NOMO-1 treated with DMSO at 0.1 percent for 48 hours (cell line): ENCODE results near the gene NOD1.

Source experiments
- DNase-seq: peaks from one replicate; lab custom pipeline; 2025; ENCODE audit not compliant: unreplicated experiment; lab: John Stamatoyannopoulos, UW

NOD1 gene

GRCh38 chr7:30450240-30450982 lies 28.2 kb downstream of the NOD1 start:
- no peak for DNase-seq

GRCh38 chr7:30448461-30449189 lies 30.0 kb downstream of the NOD1 start:
- no peak for DNase-seq

DNA sequence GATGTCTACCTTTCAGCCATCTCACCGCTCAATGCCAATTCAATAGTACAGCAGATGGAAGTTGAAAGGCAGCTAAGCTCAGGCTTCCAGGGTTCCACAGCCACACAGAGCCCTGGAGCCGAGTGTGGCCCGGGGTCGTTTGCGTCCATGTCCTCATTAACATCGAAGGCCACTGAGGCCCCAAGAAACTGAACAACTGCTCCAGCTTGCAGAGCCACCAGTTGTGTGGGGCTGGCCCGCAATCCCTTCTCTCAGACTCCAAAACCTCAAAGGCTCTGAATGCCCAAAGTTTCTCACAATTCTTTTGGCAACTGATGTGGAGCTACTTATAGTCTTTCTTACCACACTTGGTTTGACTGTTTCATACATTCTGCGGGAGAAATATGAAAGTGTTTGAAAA lies 31.1 kb downstream of the NOD1 start:
- DNase-seq: no peak

- no peak for DNase-seq
Observed at GRCh38 chr7:30446266-30446665, 32.3 kb downstream of the NOD1 start.

DNA sequence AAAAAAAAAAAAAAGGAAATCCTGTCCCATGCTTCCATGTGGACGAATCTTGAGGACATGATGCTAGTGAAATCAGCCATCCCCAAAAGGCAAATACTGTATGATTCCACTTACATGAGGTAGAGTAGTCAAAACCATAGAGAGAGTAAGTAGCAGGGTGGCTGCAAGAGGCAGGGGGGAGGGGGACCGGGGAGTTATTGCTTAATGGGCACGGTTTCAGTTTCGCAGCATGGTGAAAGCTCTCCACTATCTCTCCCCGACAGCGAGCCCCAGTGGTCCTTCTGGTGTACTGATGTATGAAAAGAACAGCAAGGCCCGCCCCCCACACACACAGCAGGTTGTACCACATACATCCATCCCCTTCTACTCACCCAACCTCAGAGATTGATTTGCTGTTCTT lies 32.8 kb downstream of the NOD1 start:
- peak; percentile 92 for DNase-seq

GRCh38 chr7:30437823-30438574 lies 40.6 kb downstream of the NOD1 start:
- no peak for DNase-seq

DNA sequence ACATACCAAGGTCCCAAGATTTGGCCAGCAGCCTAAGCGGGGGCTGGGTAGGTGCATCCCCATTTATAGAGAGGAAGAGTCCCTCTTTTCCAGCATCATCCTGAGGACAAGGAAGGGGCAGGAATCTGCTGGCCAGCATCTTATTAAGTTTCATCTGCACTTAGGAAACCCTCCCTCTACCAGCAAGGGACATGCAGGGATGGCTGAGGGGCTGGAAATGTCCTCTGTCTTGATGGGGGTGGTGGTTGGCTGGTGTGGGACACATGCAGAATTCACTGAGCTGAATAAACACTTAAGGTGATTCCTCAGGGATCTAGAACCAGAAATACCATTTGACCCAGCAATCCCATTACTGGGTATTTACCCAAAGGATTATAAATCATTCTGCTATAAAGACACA lies 42.1 kb downstream of the NOD1 start:
- DNase-seq: no peak

- no peak for DNase-seq
Observed at GRCh38 chr7:30436046-30436445, 42.5 kb downstream of the NOD1 start.

GRCh38 chr7:30434140-30434799 lies 44.3 kb downstream of the NOD1 start:
- DNase-seq: peak; percentile 79

- no peak for DNase-seq
Observed at GRCh38 chr7:30433506-30433905, 45.1 kb downstream of the NOD1 start.

DNA sequence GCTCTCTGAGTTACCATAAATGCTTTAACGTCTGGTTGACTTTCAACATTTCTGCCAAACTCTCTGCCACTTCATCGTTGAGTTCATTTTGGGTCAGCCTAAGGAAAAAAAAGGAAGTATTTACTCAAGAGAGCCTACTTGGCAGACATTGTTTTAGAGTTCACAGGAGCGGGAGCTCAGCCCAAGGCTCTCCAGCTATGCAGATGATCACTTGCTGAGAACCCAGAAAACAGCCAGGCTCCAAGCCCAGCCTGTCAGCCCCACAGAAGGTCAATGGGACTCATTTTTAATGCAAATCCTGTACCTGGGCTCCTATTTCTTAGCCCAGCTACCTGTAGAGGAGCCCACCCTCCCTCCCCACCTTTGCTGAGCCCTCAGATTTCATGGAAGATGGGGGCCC lies 45.5 kb downstream of the NOD1 start:
- peak; percentile 84 for DNase-seq

DNA sequence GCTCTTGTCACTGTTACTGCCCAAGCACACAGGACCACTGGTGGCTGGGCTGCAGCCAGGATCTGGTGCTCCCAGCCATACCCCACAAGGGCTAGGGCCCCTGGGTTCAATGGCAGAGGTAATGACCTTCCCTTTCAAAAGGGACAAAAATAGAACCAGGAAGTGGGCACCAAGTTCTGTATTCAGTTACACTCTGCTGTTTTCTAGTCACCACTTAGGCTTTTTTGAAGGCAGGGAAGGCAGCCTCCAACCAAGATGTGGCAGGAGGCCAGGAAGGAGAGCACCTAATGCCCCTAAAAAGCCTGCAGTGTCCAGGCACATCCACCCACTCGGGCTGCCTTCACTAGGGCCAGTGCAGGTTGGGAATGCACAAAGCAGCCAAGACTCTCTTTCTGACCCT lies 47.8 kb downstream of the NOD1 start:
- DNase-seq: peak; percentile 78

DNA sequence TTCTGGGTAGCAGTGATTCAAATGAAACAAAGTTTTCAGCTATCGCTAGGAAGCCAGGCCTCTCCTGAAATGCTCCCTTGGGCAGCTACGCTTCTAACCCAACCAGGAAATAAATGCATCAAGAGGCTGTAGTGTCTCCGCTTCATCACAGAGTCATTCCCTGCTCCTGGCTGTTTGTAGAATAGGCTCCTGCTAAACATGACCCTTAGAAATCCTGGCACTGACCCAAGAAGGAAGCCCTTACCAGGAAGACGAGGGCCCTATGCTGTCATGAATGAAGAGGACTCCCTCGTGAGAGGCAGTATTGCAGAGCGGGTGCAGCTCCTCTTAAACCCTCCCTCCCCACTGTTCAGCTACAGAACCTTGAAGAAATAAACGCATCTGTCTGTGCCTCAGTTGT lies 48.3 kb downstream of the NOD1 start:
- DNase-seq: no peak

DNA sequence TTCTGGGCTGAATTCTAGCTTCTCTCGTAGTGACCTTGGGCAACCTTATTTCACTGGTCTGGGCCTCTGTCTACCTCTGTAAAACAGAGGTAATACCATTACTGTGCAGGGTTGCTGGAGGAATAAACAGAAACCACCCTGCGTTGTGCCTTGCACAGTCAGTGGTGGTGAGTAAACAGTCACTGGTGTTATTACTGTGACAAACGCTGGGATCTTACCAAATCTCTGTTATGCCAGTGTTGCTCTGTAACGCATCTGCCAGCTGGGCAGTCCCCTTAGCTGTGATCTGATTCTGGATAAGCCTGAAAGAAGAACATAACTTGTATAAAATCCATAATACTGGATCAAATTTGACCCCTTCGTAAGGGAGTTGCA lies 49.4 kb downstream of the NOD1 start:
- peak; percentile 30 for DNase-seq

- DNase-seq: peak; percentile 90
Observed at GRCh38 chr7:30428246-30429155, 50.1 kb downstream of the NOD1 start.

DNA sequence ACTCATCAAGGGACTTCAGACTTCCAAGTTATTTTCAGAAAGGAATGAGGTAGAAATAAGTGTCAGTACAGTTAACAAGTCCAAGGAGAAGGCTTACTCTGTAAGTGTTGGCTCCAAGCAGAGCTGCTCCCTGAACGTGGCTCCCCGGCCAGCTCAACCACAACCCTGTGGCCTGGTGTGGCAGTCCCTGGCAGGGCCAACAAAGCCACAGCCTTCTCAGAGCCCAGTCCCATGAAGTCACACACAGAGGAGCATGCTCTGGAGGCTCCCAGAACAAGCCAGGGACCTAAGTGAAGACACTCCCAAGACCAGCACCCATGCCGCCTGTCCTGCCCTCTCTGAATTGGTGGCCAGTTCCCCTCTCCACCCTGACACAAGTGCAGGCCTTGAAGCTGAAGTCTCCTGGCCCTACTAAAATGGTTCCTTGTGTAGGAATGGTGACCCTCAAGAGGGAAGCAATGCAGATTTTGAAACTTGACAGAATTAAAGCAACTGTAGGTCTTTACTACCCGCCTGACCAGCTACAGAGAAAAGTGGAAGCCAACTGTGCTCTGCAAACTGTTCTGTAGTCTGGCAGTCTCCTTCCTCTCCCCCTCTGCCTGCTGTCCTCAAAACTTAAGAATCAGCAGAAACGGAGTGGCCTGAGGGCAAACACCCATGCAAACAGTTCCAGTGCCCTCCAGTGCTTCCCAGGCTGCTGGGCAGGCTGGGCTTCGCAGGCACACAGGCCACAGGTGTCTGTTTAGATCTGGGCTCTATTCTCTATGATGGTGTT lies 51.1 kb downstream of the NOD1 start:
- no peak for DNase-seq

DNA sequence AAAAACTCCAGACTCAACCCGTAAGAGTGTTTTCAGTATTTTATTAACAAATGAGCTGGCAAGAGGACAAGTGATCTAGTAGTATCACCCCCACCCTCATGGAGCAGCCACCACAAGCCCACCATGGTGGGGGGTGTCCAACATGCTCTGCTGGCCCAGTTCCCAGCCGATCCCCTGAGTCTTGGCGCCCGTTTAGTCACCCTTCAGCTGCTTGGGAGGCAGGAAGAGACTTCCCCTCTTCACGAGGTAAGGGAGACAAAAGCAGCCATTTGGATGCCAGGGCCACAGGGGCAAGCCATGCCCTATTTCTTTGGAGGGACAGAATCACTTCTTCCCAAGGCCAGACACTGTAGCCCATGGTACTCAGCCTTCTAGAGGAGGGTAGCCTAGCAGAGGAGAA lies 54.1 kb downstream of the NOD1 start:
- DNase-seq: no peak

- no peak for DNase-seq
Observed at GRCh38 chr7:30423788-30424505, 54.6 kb downstream of the NOD1 start.

DNA sequence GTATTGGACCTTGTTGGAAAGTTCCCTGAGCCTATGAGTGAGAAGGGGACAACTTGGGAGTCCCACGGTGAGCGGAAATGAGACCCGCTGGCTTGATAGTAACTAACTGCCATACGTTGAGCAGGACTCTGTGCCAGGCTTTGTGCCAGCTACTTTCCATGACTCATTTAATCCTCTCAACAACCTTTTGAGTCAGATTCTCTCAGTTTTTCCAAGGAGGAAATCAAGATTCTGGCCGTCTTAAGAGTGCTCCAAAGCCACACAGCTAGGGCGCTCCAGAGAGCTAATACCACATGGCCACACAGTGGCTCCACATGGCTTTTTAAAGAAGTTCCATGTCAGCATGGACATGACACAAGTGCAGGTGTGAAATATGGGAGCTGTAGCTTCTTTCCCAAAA lies 55.7 kb downstream of the NOD1 start:
- no peak for DNase-seq
